ENCODE measurements around the gene POP4.

The POP4 gene

GRCh38 chr19:29629836-29630534 is 23.9 kb downstream of the POP4 start:
- no peak for DNase-seq (ENCODE audit: low read depth)

DNA sequence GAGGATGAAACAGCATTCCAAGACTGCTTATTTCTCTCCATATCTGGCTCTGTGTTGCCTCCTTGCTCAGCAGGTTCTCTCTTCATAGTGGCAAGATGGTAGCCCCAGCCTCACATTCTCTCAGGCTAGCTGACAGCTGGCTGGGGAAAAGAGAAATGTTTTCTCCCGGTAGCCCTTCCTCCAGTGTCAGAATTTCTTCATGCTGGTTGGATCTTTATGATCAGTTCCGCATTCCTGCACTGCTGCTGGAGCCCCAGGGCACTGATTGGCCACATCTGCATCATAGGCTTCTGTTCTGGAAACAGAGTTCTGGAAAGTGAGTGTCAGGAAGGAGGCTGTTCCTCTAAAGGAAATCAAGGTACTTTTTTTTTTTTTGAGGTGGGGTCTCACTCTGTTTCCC is 24.6 kb downstream of the POP4 start:
- no peak for DNase-seq (ENCODE audit: low read depth)

DNA sequence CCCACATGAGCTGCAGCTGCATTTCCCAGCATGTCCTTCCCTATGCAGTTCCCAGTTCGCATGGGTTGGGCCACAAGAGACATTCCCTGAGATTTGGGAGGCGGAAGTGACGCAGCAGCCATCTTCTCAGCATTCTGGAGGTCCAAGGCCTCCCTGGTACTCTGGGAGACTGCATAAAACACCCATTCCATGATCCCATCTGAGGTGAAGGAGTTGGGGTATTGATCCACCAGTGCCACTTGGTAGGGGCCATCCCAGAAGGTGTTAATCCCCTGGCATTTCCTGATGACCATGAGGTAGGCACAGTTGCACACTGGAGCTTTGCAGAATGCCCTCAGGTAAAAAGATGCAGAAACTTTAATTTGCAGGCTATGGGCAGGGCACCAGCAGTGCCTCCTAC is 25.4 kb downstream of the POP4 start:
- no peak for DNase-seq (ENCODE audit: low read depth)

DNA sequence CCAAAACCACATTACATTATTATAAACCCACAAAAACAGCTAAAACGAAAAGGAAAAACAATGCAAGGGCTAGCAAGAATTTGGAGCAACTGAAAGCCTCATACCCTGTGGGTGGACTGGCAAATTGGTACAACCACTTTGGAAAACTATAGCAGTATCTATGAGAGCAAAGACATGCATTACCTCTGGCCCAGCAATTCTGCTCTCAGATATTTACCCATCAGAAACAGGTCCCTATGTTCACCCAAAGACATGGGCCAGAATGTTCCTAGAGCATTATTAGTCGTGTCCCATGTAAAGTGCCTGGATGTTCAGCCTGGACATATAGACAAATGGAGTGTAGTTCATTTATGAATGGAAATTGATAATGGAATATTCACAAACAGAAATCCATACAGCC is 27.9 kb downstream of the POP4 start:
- no peak for DNase-seq (ENCODE audit: low read depth)

DNA sequence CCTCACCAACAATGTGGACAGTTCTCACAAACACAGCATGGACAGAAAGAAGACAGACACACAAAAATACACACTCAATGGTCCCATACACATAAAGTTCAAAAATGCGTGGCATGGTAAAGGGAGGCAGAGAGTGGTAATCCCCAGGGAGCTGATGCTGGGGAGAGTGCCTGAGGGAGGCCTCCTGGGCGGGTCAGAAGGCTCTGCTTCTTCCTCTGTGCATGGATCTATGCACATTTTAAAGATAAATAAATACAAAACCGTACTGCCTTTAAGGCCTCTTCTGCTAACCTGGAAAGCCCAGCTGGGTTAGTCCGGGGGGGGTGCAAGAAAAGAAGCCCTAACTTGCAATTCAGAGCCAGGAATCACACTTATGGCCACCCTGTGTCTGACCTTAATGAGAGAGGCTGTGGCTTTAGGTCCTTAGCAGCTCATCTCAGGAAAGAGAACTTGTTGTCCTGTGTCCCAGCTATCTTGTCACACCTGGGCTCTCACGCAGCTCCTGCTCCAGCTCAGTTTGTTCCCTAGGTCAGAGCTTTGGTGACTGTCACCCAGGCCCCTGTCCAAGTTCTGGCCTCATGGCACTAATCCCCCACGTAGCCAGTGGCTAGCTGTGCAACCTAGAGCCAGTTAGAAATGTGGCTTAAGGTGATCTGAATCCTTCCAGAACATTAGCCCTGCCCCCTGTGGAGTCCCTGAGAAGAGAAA is 28.5 kb downstream of the POP4 start:
- DNase-seq (ENCODE audit: low read depth) = no peak

DNA sequence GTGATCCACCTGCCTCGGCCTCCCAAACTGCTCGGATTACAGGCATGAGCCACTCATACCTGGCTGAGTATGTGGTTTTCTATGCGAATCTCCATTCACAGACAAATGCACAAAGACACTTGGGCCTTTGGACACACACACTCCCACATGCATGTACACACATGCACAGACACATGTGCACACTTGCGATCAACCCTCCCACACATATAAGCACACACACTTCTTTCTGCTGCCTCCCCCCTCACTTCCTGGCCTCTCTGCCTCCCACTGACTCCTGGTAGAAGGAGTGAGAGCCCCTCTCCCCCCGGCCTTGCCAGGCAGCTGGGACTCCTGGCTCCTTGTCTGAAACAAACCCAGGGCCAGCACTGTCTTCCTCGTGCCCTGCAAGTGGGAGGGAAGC is 29.9 kb downstream of the POP4 start:
- no peak for DNase-seq (ENCODE audit: low read depth)

DNA sequence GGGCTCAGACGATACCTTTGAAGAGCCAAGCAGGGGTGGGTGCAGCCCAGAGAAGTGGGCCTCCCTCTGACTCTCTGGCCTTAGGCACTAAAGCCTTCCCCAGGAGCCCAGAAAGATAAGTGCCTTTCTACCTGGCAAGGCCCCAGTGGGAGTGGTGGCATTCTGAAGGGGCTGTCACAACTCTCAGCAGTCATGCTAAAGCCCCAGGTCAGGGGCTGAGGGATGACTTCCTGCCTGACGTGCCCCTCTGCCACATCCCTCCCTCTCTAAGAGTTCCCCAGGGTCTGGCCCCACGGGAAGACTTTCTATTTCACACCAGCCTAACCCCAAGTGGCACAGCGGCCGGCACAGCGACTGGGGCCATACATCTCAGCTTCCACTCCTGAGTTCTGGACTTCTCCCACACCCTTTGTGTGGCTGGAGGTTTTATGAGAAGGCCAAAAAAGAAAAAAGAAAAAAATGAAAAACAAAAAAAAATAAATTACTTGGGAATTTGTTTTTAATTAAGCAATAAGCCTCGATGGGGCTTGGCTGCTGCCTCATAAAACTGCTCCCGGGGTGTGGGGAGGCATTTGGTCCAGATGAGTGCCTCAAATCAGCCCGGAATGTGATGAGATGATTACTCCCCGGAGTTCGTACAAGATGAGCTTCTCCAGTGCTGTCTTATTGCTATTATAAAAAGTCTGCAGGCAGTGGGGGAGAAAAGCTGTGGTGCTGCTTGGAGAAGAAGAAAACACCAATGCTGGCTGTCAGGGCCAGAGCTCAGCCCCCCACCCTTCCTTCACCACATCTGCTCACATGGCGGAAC is 30.7 kb downstream of the POP4 start:
- no peak for DNase-seq (ENCODE audit: low read depth)

- no peak for DNase-seq (ENCODE audit: low read depth)
These were observed 33.0 kb downstream of the POP4 start for GRCh38 chr19:29639086-29639485.

- no peak for DNase-seq (ENCODE audit: low read depth)
These were observed 34.1 kb downstream of the POP4 start for GRCh38 chr19:29640231-29640630.

DNA sequence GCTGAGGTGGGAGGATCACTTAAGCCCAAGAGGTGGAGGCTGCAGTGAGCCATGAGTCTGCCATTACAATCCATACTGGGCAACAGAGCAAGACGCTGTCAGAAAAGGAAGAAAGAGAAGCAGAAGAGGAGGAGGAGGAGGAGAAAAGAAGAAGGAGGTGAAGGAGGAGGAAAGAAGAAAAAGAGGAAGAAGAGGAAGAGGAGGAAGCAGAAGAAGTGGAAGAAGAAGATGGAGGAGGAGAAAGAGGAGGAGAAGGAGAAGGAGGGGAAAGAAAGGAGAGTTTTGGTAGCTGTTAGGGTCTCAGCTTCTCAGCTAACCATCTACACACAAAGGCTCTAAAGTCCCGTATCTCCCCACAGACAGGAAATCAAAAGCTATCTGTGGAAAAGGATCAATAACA is 35.5 kb downstream of the POP4 start:
- no peak for DNase-seq (ENCODE audit: low read depth)

DNA sequence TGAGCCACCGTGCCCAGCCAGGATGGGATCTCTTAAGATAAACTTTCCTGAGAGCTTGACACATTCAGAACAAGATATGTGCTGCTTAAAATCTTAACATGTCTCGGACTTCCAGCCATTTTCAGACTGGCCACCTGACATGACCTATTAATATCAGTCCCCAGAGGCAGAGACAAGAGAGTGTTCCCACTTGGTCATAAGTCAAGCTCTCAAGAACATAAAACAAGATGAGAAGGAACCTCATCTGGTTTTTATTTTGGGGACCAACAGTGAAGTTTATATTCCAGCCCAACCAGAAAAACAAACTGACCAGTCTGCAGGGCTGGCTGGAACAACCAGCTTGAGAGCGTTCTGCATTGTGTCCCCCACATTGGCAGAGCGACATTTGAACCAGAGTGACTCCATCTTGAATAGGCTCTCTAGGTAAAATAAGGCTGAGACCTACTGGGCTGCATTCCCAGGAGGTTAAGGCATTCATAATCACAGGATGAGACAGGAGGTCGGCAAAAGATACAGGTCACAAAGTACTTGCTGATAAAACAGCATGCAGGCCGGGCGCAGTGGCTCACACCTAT is 37.4 kb downstream of the POP4 start:
- DNase-seq (ENCODE audit: low read depth) = no peak

DNA sequence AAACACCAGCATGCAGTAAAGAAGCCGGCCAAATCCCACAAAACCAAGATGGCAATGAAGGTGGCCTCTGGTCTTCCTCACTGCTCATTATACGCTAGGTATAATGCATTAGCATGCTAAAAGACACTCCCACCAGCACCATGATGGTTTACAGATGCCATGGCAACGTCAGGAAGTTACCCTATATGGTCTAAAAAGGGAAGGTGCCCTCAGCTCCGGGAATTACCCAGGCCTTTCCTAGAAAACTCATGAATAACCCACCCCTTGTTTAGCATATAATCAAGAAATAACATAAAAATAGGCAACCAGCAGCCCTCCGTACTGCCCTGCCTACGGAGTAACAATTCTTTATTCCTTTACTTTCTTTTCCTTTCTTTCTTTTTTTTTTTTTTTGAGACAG is 38.1 kb downstream of the POP4 start:
- no peak for DNase-seq (ENCODE audit: low read depth)

DNA sequence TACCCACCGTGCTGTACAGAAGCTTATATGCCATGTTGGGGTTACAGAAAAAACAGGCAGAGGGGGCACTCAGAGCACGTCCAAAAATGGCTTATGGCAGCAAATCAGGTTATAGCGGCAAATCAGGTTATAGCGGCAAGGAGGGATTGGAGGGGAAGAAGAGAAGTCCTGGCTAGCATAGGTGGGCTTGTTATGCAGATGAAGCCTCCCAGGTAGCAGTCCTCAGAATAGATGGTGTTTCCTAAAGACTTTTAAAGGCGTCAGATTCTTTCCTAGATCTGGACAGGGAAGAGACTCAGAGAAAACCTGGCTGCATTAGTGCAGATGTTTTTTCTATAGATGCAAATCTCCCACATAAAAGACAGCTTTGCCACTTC is 39.4 kb downstream of the POP4 start:
- no peak for DNase-seq (ENCODE audit: low read depth)

DNA sequence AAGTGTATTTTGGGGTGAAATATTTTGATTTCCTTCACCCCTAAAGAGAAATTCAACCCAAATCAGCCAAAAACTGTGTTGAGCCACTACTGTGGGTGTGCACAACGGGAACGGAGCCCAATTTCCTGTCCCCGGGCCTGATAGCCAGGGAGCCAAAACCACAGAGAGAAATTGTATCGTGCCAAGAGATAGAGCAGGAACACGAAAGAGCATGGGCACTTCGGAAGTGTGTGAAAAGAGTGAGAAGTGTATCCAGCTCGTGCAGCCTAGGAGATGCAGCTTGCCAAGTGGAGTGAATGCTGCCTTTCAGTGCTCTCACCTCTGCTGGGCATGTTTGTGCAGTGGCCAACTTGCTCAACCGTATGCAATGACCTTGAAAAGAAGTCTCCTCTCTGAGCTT is 39.8 kb downstream of the POP4 start:
- no peak for DNase-seq (ENCODE audit: low read depth)

- no peak for DNase-seq (ENCODE audit: low read depth)
These were observed 44.8 kb downstream of the POP4 start for GRCh38 chr19:29650772-29651387.

DNA sequence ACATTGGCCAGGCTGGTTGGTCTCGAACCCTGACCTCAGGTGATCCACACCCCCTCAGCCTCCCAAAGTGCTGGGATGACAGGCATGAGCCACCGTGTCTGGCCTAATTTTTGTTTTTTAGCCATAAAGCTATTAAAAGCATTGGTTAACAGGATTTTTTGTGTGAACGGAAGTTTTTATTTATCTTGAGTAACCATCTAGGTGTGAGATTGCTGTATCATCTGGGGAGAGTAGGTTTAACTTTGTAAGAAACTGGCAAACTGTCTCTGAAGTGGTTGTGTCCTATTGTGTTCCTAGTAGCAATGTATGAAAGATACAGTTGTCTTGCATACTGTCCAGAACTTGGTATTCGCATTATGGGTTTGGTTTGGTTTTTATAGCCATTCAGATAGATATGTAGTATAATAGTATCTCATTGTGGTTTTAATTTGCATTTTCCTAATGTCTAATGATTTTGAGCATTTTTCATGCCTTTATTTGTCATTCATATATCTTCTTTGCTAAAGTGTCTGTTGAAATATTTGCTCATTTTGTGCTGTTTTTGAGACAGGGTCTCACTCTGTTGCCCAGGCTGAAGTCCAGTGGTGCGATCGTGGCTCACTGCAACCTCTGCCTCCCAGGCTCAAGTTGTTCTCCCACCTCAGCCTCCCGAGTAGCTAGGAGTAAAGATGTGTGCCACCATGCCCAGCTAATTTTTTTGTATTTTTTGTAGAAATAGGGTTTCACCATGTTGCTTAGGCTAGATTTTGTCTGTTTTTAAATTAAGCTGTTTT is 45.7 kb downstream of the POP4 start:
- DNase-seq (ENCODE audit: low read depth) = no peak

- DNase-seq (ENCODE audit: low read depth) = no peak
These were observed 47.3 kb downstream of the POP4 start for GRCh38 chr19:29653398-29653797.

DNA sequence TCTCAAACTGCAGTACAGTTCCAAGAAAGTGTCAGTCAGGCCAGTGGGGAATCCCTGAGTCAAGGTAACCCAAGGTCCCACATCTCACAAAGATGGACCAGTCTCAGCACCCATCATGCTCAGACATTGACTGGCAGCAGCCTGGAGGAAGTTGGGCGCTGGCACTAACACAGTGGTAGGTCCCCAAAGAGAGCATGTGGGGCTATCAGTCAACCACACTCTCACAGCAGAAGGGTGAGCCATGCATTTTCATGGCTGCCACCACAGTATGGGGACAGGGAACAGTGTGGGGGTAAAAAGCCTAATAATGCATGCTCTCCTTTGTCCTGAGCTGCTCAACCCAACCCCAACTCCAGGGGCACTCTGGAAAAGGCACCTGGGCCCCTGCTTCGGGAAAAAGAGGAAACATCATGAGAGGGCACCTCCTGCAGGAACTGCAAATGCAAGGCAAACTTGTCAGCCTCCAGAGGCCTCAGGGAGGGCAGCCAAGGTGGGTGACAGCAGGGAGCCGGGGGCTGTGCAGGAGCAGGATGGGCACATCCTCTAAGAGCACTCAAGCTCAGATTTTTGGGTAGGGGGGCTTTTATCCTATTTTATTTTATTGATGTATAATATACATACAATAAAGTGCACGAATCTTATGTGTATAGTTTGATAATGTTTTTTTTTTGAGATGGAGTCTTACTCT is 49.7 kb downstream of the POP4 start:
- DNase-seq (ENCODE audit: low read depth) = no peak

DNA sequence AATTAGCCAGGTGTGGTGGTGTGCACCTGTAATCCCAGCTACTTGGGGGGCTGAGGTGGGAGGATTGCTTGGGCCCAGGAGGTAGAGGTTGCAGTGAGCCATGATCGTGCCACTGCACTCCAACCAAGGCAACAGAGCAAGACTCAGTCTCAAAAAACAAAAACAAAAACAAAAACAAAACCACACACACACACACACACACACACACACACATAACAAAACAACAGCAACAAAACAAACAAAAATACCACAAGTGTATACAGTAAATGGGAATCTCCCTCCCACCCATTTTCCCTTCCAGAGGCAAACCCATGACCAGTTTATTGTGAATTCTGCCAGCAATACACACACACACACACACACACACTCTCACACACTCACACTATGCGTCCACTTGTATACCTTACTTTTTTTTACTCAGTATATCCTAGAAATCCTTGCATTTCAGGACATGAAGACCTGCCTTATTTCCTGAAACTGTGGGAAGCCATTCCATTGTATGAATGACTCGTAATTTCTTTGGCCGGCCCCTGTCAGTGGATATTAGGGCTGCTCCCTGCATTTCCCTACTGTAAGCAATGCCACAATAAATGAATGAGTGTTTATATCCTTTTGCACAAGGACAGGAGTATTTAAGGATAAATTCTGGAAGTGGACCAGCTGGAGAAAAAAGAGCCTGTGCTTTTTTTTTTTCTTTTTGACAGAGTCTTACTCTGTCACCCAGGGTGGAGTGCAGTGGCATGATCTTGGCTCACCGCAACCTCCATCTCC is 52.3 kb downstream of the POP4 start:
- no peak for DNase-seq (ENCODE audit: low read depth)

DNA sequence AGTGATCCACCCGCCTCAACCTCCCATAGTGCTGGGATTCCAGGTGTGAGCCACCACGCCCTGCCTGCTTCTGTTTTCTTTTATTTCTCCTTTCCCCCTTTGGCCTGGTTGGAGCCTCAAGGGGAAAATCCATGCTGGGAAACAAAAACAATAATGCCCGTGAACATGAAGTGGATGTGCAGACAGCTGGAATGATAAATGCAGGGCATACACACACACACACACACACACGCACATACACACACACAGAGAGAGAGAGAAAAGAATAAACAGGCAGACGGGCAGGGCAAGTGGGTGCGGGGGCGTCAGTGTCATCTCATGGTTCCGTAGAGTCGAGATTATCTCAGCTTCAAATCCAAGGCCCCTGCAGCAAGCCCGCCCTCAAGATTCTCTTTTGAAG is 54.8 kb downstream of the POP4 start:
- no peak for DNase-seq (ENCODE audit: low read depth)
